Measurements from ENCODE around the gene RASGRP4.
"Not testable (repeated sequence)": the region's sequence is repeated elsewhere in the genome, so short reads cannot be mapped to it uniquely, and the experiment has no call there.

The RASGRP4 gene, protein sequence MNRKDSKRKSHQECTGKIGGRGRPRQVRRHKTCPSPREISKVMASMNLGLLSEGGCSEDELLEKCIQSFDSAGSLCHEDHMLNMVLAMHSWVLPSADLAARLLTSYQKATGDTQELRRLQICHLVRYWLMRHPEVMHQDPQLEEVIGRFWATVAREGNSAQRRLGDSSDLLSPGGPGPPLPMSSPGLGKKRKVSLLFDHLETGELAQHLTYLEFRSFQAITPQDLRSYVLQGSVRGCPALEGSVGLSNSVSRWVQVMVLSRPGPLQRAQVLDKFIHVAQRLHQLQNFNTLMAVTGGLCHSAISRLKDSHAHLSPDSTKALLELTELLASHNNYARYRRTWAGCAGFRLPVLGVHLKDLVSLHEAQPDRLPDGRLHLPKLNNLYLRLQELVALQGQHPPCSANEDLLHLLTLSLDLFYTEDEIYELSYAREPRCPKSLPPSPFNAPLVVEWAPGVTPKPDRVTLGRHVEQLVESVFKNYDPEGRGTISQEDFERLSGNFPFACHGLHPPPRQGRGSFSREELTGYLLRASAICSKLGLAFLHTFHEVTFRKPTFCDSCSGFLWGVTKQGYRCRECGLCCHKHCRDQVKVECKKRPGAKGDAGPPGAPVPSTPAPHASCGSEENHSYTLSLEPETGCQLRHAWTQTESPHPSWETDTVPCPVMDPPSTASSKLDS

DNA sequence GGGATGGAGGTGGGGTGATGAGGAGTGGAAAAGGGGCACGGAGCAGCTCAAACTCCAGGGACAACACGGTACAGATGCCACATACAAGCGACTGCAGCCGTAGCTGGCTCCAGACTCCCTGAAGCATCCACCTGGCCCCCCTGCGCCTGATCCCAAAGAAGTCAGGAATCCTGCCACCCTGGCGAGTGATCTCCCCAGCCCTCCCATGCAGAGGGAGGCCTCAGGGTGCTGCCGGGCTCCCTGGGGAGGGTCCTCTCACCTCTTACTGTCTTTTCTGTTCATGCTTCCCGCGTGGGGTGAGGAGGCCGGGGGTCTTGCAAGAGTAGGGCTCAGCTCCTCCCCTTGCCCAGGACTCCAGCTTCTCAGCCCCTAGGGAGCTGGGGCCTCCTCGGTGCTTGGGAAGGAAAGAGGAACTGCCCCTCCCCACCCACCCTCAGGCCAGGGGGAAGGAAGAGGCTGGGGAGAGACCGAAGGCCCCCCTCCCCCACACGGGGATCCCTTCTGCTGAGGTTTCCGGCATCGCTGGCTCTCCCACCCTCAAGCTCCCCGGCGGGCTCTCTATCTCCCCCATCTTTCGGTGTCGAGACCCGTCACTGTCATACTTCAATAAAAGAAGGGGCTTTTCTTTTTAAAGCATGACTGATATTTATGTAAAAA is at the start of gene RASGRP4:
RASGRP4 (minus strand) TSS at position 410 of the 657 bp plus-strand sequence; CDS start at position 282, 128 bp downstream.
- TF ChIP-seq, protein P1, sequence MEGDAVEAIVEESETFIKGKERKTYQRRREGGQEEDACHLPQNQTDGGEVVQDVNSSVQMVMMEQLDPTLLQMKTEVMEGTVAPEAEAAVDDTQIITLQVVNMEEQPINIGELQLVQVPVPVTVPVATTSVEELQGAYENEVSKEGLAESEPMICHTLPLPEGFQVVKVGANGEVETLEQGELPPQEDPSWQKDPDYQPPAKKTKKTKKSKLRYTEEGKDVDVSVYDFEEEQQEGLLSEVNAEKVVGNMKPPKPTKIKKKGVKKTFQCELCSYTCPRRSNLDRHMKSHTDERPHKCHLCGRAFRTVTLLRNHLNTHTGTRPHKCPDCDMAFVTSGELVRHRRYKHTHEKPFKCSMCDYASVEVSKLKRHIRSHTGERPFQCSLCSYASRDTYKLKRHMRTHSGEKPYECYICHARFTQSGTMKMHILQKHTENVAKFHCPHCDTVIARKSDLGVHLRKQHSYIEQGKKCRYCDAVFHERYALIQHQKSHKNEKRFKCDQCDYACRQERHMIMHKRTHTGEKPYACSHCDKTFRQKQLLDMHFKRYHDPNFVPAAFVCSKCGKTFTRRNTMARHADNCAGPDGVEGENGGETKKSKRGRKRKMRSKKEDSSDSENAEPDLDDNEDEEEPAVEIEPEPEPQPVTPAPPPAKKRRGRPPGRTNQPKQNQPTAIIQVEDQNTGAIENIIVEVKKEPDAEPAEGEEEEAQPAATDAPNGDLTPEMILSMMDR (IDR thresholded peaks at IDR 0.05; ENCODE audit: low read depth, low read length) = no peak
- no peak for DNase-seq (ENCODE audit: low read depth in 2 of 2)
- no peak within 1 kb of the TSS for H3K4me3 ChIP-seq (replicated peaks in 1 of 2; ENCODE audit: low read depth in 2 of 2, low read length in 2 of 2)

DNA sequence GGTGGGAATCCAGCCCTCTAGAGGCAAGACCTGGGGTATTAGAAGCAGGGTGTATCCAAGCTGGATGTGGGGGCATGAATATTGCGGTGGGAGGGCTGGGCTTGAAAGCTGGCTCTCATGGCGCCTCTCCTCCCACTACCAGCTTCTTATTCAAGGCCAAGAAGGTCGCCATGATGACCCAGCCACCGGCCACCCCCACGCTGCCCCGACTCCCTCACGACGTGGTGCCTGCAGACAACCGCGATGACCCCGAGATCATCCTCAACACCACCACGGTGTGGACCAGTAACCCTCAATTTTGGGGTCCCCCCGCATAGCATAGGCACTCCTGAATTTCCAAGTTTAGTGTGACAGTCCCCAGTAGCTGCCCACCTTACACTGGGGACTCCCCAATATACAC is 49.2 kb upstream of the RASGRP4 start:
- TF ChIP-seq, protein P1 (IDR thresholded peaks at IDR 0.05; ENCODE audit: low read depth, low read length) = no peak
- H3K4me3 ChIP-seq (replicated peaks in 1 of 2; ENCODE audit: low read depth in 2 of 2, low read length in 2 of 2) = no peak overlapping the region
- no peak for DNase-seq (ENCODE audit: low read depth in 2 of 2)

DNA sequence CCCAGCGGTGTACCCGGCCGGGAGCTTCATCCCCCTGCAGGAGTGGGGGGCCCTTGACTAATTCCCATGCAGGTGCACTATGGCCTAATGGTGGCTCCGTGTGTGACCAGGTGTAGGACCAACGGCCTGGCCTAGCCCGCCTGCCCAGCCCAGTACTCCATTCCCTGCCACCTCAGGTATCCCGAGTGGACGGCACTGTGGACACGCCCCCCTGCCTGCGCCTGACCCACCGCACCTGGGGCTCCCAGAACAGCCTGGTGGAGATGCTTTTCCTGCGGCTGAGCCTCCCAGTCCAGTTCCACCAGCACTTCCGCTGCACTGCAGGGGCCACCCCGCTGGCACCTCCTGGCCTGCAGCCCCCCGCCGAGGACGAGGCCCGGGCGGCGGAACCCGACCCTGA is 47.2 kb upstream of the RASGRP4 start:
- TF ChIP-seq, protein P1 (IDR thresholded peaks at IDR 0.05; ENCODE audit: low read depth, low read length) = no peak
- DNase-seq (ENCODE audit: low read depth in 2 of 2) = no peak

DNA sequence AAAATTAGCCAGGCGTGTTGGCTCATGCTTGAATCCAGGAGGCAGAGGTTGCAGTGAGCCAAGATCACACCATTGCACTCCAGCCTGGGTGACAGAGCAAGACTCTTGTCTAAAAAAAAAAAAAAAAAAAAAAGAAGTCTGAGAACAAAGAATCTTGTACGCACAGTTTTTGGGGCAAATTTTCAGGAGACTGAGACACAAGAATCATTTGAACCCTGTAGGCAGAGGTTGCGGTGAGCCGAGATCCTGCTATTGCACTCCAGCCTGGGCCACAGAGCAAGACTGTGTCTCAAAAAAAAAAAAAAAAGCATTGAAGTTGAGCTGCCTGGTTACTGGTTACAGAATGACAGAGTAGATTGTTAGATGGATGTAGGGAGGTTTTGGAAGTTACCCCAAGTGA is 46.7 kb upstream of the RASGRP4 start:
- DNase-seq (ENCODE audit: low read depth in 2 of 2); H3K4me3 ChIP-seq (replicated peaks in 1 of 2; ENCODE audit: low read depth in 2 of 2, low read length in 2 of 2): not testable (repeated sequence)

More for the DNA sequence above, 47.2 kb upstream of the RASGRP4 start:
- H3K4me3 ChIP-seq (replicated peaks in 1 of 2; ENCODE audit: low read depth in 2 of 2, low read length in 2 of 2) = no peak overlapping the region

DNA sequence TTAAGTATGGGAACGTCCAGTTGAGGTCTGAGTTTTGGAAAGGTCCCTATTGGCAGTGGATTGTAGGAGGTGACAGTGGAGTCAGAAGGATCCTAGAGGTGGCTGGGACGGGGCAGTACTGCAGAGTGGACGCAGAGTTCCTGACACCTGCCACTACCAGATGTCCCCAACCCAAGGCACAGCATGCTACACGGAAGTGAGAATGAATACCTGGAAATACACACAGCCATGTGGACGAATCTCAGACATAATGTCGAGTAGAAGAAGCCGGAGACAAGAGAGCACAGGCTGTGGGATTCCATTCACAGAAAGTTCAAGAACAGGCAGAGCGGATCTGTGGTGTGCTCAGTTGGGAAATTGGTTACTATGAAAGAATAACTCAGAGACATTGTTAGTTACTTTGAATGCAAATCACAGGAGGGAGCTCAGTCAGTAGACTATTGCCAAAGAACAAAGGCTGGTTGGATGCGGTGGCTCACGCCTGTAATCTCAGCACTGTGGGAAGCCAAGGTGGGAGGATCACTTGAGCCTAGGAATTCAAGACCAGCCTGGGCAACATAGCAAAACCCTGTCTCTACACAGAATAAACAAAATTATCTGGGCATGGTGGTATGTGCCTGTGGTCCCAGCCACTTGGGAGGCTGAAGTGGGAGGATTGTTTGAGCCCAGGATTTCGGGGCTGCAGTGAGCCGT is 44.9 kb upstream of the RASGRP4 start:
- no peak overlapping the region for H3K4me3 ChIP-seq (replicated peaks in 1 of 2; ENCODE audit: low read depth in 2 of 2, low read length in 2 of 2)
- no peak for DNase-seq (ENCODE audit: low read depth in 2 of 2)
- TF ChIP-seq, protein P1 (IDR thresholded peaks at IDR 0.05; ENCODE audit: low read depth, low read length) = no peak

DNA sequence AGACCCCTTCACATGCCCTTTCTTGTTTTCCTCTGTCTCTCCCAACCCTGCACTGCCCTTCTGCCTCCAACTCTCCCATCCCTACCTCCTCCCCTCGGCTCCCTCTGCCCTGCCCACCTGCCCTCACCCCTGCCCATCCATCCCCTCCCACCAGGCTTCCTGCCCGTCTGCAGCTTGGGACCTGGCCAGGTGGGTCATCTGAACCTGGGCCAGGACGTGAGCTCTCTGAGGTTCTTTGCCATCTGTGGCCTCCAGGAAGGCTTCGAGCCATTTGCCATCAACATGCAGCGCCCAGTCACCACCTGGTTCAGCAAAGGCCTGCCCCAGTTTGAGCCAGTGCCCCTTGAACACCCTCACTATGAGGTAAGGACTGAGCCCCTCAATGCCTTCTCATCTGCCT is 43.1 kb upstream of the RASGRP4 start:
- H3K4me3 ChIP-seq (replicated peaks in 1 of 2; ENCODE audit: low read depth in 2 of 2, low read length in 2 of 2) = no peak overlapping the region
- TF ChIP-seq, protein P1 (IDR thresholded peaks at IDR 0.05; ENCODE audit: low read depth, low read length) = no peak
- DNase-seq (ENCODE audit: low read depth in 2 of 2) = no peak

Data from cardiac fibroblast (primary cell).